ENCODE results near the gene MAN1A1.

DNA sequence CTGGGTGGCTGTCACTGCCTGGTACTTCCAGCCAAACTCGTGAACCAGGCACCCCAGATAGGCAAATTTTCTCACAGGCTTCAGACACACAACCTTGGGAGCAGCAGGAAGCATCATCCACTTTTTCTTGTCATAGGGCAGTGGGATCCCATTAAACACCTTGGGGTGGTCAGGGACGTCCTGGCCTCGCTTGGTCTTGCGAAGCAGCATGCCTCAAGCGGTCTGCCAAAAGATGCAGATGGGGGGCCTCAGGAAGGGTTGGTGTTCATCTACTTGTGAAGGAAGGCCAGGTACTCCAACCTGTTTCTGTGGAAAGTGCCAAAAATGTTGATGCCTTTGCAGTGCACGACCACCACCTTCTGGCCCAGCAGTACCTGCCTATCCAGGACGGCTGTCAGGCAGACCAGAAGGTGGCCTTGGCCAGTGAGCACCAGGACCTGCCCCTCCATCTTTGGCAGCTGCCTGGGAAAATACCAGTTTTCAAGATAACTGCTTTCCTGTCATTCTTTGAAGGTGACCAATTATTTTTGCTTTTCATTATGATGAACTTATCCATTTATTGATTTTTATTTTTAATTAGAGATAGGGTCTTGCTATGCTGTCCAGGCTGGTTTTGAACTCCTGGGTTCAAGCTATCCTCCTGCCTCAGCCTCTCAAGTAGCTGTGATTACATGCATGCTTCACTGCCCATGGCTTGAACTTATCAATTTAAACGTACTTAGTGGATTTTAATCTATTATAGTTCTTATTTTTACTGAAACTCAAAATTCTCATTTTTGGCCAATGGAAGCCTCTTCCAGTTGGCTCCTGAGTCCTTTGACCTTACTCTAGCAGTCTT is 80.1 kb downstream of the MAN1A1 start:
- TF ChIP-seq, protein P1, sequence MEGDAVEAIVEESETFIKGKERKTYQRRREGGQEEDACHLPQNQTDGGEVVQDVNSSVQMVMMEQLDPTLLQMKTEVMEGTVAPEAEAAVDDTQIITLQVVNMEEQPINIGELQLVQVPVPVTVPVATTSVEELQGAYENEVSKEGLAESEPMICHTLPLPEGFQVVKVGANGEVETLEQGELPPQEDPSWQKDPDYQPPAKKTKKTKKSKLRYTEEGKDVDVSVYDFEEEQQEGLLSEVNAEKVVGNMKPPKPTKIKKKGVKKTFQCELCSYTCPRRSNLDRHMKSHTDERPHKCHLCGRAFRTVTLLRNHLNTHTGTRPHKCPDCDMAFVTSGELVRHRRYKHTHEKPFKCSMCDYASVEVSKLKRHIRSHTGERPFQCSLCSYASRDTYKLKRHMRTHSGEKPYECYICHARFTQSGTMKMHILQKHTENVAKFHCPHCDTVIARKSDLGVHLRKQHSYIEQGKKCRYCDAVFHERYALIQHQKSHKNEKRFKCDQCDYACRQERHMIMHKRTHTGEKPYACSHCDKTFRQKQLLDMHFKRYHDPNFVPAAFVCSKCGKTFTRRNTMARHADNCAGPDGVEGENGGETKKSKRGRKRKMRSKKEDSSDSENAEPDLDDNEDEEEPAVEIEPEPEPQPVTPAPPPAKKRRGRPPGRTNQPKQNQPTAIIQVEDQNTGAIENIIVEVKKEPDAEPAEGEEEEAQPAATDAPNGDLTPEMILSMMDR (conservative IDR thresholded peaks at IDR 0.05; ENCODE audit: low read depth, low read length): no peak
- TF ChIP-seq EZH2 (IDR thresholded peaks at IDR 0.05; ENCODE audit: low read length, unreplicated experiment): no peak

All from PC-3 (cell line).